HEK293 (cell line): Measurements from ENCODE around the gene FAM89B.

Experiments
- CTCF ChIA-PET: fragments of 350-600 bp; formaldehyde crosslinking; extraction: SDS; loops from one replicate; lab custom pipeline; 2021; ENCODE audit warnings: antibody characterized with exemption; lab: Yijun Ruan, JAX
- POLR2A ChIA-PET: fragments of 300-600 bp; formaldehyde crosslinking; extraction: SDS; loops from one replicate; lab custom pipeline; 2020; ENCODE audit warnings: antibody characterized with exemption, inconsistent platforms; lab: Yijun Ruan, JAX
- H3K27ac ChIP-seq: fragments of 200-500 bp; sonication (Bioruptor generic); 2 replicates; pipeline ENCODE4 v1.5.1; 2014; ENCODE audit warnings: low read depth, low read length, control low read depth, inconsistent platforms; ENCODE audit errors: extremely low read depth
- H3K36me3 ChIP-seq, 2 experiments: fragments of 200-500 bp in 1 of 2; sonication (Bioruptor generic) in 1 of 2; 1 replicate in 1 of 2; 2 replicates in 1 of 2; pipeline ENCODE4 v1.5.1; 2014 to 2017; ENCODE audit warnings: inconsistent platforms in 2 of 2, low read length in 2 of 2; ENCODE audit not compliant: control insufficient read depth in 2 of 2, insufficient read depth in 1 of 2
- H3K4me1 ChIP-seq: fragments of 200-500 bp; sonication (Bioruptor generic); 2 replicates; pipeline ENCODE4 v1.5.1; 2014; ENCODE audit warnings: mild to moderate bottlenecking, low read length, inconsistent platforms; ENCODE audit not compliant: control insufficient read depth, insufficient read depth
- H3K4me3 ChIP-seq: 2 replicates; pipeline ENCODE4 v1.5.1; 2011; ENCODE audit warnings: low read depth, mild to moderate bottlenecking, control low read depth, low read length, moderate library complexity
- H3K9me3 ChIP-seq: fragments of 200-500 bp; sonication (Bioruptor generic); 2 replicates; pipeline ENCODE4 v1.5.1; 2014; ENCODE audit warnings: low read depth, low read length, inconsistent platforms; ENCODE audit not compliant: control insufficient read depth, insufficient read depth
- GLI4 ChIP-seq: fragments of 450-650 bp; formaldehyde crosslinking; IDR thresholded peaks from 2 replicates; pipeline ENCODE4 v1.5.1; 2016; ENCODE audit warnings: missing biosample characterization, missing genetic modification characterization
- HOXA7 ChIP-seq: sonication (generic); formaldehyde crosslinking; IDR thresholded peaks from 2 replicates; pipeline ENCODE4 v1.8.1; 2022; ENCODE audit warnings: missing genetic modification reagents, borderline replicate concordance
- HOXC10 ChIP-seq: sonication (generic); formaldehyde crosslinking; IDR thresholded peaks from 2 replicates; pipeline ENCODE4 v1.8.1; 2023; ENCODE audit warnings: mild to moderate bottlenecking, missing genetic modification reagents
- IKZF3 ChIP-seq: fragments of 450-650 bp; IDR thresholded peaks from 2 replicates; pipeline ENCODE4 v1.5.0; 2018; ENCODE audit warnings: missing biosample characterization, mild to moderate bottlenecking, missing genetic modification characterization, moderate library complexity
- KLF10 ChIP-seq: fragments of 450-650 bp; IDR thresholded peaks from 2 replicates; pipeline ENCODE4 v1.5.1; 2018; ENCODE audit warnings: missing biosample characterization, mild to moderate bottlenecking, missing genetic modification characterization
- ZBTB20 ChIP-seq: fragments of 450-650 bp; formaldehyde crosslinking; IDR thresholded peaks from 2 replicates; pipeline ENCODE4 v1.5.1; 2016; ENCODE audit warnings: missing biosample characterization, missing genetic modification characterization
- ZEB2 ChIP-seq: fragments of 450-650 bp; formaldehyde crosslinking; IDR thresholded peaks from 2 replicates; pipeline ENCODE4 v1.5.1; 2016; ENCODE audit warnings: missing biosample characterization, missing genetic modification characterization
- ZNF2 ChIP-seq: fragments of 450-650 bp; formaldehyde crosslinking; IDR thresholded peaks from 2 replicates; pipeline ENCODE4 v1.5.1; 2016; ENCODE audit warnings: missing biosample characterization, missing genetic modification characterization
- ZNF324 ChIP-seq: fragments of 450-650 bp; formaldehyde crosslinking; IDR thresholded peaks from 2 replicates; pipeline ENCODE4 v1.5.1; 2016; ENCODE audit warnings: missing biosample characterization, missing genetic modification characterization
- ZNF404 ChIP-seq: fragments of 450-650 bp; formaldehyde crosslinking; IDR thresholded peaks from 2 replicates; pipeline ENCODE4 v1.5.1; 2017; ENCODE audit warnings: missing biosample characterization, missing genetic modification characterization
- ZNF501 ChIP-seq: fragments of 450-650 bp; formaldehyde crosslinking; IDR thresholded peaks from 2 replicates; pipeline ENCODE4 v1.5.1; 2016; ENCODE audit warnings: missing biosample characterization, missing genetic modification characterization
- ZNF571 ChIP-seq: fragments of 450-650 bp; formaldehyde crosslinking; IDR thresholded peaks from 2 replicates; pipeline ENCODE4 v1.5.0; 2017; ENCODE audit warnings: missing biosample characterization, missing genetic modification characterization
- ZNF654 ChIP-seq: fragments of 450-650 bp; formaldehyde crosslinking; IDR thresholded peaks from 2 replicates; pipeline ENCODE4 v1.5.1; 2016; ENCODE audit warnings: low read depth, missing biosample characterization, missing genetic modification characterization
- ZNF76 ChIP-seq: fragments of 450-650 bp; formaldehyde crosslinking; IDR thresholded peaks from 2 replicates; pipeline ENCODE4; 2016; ENCODE audit warnings: low read depth, missing biosample characterization, missing genetic modification characterization, borderline replicate concordance
- TF ChIP-seq, protein P1 (sequence below): fragments of 450-650 bp; formaldehyde crosslinking; conservative IDR thresholded peaks from 2 replicates; pipeline ENCODE4 v1.5.1; 2016; ENCODE audit warnings: low read depth, missing biosample characterization, missing genetic modification characterization
- TF ChIP-seq, protein P2 (sequence below): fragments of 450-650 bp; formaldehyde crosslinking; IDR thresholded peaks from 2 replicates; pipeline ENCODE4 v1.5.1; 2017; ENCODE audit warnings: missing biosample characterization, missing genetic modification characterization
- TF ChIP-seq, protein P3 (sequence below): fragments of 450-650 bp; formaldehyde crosslinking; IDR thresholded peaks from 2 replicates; pipeline ENCODE4 v1.5.1; 2016; ENCODE audit warnings: missing biosample characterization, missing genetic modification characterization, borderline replicate concordance
- TF ChIP-seq, protein P4 (sequence below): fragments of 450-650 bp; formaldehyde crosslinking; IDR thresholded peaks from 2 replicates; pipeline ENCODE4 v1.5.1; 2016; ENCODE audit warnings: missing biosample characterization, missing genetic modification characterization
- TF ChIP-seq, protein P5 (sequence below): fragments of 450-650 bp; formaldehyde crosslinking; IDR thresholded peaks from 2 replicates; pipeline ENCODE4 v1.5.1; 2017; ENCODE audit warnings: missing biosample characterization, mild to moderate bottlenecking, missing genetic modification characterization, moderate library complexity
- TF ChIP-seq, protein P6 (sequence below): IDR thresholded peaks from 2 replicates; pipeline ENCODE4 v1.6.1; 2011; ENCODE audit warnings: mild to moderate bottlenecking, low read depth, low read length, borderline replicate concordance

Gene FAM89B

DNA sequence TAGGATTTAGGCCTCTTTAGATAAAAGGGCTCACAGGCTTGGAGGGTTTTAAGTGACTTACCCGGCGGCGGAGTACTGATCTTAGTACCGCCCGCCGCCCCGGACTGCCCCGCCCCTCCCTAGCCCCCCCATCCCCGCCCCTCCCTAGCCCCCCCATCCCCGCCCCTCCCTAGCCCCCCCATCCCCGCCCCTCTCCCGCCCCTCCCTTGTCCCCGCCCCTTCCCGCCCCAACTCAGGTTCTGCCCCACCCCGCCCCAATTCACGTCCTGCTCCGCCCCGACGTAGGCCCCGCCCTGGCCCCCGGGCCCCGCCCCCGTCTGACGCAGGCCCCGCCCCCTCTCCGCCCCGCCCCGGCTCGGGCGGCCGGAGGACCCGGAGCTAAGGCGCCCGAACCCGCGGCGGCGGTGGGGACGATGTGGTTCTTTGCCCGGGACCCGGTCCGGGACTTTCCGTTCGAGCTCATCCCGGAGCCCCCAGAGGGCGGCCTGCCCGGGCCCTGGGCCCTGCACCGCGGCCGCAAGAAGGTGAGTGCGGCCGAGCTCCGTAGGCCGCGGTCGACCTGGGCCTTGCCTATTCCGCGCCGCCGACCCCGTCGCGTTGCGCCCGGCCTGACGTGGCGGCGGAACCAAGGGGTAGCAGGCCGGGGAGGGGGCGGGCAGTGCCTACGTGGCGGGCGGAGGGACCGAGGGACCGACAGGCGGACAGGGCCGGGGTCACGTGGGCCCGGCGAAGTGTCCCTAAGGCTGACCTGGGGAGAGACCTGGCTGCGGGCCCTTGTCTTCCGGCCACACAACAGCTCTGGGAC lies 47.4 kb upstream of the FAM89B start, which contains the start of gene SCYL1:
SCYL1 (plus strand) TSS at position 343 of the 805 bp plus-strand sequence; CDS start at position 414, 71 bp downstream.
- peak within 1 kb of the TSS; percentile 81 for H3K27ac ChIP-seq
- peaks cover 0 to 40% of the 10 kb centered on the region in 2 experiments; a peak in 1 of 3 replicates for H3K36me3 ChIP-seq
- no peaks in the 10 kb centered on the region for H3K9me3 ChIP-seq
- peak within 1 kb of the TSS; percentile 82 for H3K4me3 ChIP-seq
- ChIA-PET POLR2A (interaction anchor here (0.6 to 2.3 kb wide), 18 partner anchors 9 to 263 kb away, joined by 3 to 11 read pairs (median 4); partner anchors contain the start of genes FRMD8, MALAT1, MAP3K11 and NEAT1), CTCF (interaction anchor here (2.2 to 2.5 kb wide), 2 partner anchors 16 to 68 kb away, joined by 11 read pairs; no protein-coding TSS in a partner anchor)
- peaks cover 4% of the 10 kb centered on the region; the same call in 1 of the 2 replicates for H3K4me1 ChIP-seq
- TF ChIP-seq ZNF324 (tag by site-specific recombination) (0 out of 2 replicates have a peak, but pooled peaks have one; percentile 41), ZBTB20 (tag by site-specific recombination) (peak; percentile 24; the same call in 1 of the 2 replicates), ZNF501 (tag by site-specific recombination) (peak; percentile 35; the same call in 1 of the 2 replicates), HOXC10 (CRISPR knock-in tag) (no peak), ZEB2 (tag by site-specific recombination) (0 out of 2 replicates have a peak, but pooled peaks have one; percentile 20), ZNF571 (tag by site-specific recombination) (no peak), GLI4 (no peak), IKZF3 (tag by site-specific recombination) (no peak), HOXA7 (CRISPR knock-in tag) (no peak), ZNF654 (tag by site-specific recombination) (no peak), ZNF76 (0 out of 2 replicates have a peak, but pooled peaks have one; percentile 49), ZNF2 (tag by site-specific recombination) (peak; percentile 82), ZNF404 (tag by site-specific recombination) (no peak), KLF10 (tag by site-specific recombination) (peak; percentile 50; the same call in 1 of the 2 replicates)
- TF ChIP-seq, protein P1, sequence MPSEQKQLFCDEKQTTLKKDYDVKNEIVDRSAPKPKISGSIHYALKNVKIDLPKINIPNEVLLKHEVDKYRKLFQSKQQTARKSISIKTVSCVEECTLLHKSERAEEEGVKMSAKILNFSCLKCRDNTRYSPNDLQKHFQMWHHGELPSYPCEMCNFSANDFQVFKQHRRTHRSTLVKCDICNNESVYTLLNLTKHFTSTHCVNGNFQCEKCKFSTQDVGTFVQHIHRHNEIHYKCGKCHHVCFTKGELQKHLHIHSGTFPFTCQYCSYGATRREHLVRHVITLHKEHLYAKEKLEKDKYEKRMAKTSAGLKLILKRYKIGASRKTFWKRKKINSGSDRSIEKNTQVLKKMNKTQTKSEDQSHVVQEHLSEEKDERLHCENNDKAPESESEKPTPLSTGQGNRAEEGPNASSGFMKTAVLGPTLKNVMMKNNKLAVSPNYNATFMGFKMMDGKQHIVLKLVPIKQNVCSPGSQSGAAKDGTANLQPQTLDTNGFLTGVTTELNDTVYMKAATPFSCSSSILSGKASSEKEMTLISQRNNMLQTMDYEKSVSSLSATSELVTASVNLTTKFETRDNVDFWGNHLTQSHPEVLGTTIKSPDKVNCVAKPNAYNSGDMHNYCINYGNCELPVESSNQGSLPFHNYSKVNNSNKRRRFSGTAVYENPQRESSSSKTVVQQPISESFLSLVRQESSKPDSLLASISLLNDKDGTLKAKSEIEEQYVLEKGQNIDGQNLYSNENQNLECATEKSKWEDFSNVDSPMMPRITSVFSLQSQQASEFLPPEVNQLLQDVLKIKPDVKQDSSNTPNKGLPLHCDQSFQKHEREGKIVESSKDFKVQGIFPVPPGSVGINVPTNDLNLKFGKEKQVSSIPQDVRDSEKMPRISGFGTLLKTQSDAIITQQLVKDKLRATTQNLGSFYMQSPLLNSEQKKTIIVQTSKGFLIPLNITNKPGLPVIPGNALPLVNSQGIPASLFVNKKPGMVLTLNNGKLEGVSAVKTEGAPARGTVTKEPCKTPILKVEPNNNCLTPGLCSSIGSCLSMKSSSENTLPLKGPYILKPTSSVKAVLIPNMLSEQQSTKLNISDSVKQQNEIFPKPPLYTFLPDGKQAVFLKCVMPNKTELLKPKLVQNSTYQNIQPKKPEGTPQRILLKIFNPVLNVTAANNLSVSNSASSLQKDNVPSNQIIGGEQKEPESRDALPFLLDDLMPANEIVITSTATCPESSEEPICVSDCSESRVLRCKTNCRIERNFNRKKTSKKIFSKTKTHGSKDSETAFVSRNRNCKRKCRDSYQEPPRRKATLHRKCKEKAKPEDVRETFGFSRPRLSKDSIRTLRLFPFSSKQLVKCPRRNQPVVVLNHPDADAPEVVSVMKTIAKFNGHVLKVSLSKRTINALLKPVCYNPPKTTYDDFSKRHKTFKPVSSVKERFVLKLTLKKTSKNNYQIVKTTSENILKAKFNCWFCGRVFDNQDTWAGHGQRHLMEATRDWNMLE (tag by site-specific recombination), result no peak
- TF ChIP-seq, protein P2, sequence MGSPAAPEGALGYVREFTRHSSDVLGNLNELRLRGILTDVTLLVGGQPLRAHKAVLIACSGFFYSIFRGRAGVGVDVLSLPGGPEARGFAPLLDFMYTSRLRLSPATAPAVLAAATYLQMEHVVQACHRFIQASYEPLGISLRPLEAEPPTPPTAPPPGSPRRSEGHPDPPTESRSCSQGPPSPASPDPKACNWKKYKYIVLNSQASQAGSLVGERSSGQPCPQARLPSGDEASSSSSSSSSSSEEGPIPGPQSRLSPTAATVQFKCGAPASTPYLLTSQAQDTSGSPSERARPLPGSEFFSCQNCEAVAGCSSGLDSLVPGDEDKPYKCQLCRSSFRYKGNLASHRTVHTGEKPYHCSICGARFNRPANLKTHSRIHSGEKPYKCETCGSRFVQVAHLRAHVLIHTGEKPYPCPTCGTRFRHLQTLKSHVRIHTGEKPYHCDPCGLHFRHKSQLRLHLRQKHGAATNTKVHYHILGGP, result no peak
- TF ChIP-seq, protein P3, sequence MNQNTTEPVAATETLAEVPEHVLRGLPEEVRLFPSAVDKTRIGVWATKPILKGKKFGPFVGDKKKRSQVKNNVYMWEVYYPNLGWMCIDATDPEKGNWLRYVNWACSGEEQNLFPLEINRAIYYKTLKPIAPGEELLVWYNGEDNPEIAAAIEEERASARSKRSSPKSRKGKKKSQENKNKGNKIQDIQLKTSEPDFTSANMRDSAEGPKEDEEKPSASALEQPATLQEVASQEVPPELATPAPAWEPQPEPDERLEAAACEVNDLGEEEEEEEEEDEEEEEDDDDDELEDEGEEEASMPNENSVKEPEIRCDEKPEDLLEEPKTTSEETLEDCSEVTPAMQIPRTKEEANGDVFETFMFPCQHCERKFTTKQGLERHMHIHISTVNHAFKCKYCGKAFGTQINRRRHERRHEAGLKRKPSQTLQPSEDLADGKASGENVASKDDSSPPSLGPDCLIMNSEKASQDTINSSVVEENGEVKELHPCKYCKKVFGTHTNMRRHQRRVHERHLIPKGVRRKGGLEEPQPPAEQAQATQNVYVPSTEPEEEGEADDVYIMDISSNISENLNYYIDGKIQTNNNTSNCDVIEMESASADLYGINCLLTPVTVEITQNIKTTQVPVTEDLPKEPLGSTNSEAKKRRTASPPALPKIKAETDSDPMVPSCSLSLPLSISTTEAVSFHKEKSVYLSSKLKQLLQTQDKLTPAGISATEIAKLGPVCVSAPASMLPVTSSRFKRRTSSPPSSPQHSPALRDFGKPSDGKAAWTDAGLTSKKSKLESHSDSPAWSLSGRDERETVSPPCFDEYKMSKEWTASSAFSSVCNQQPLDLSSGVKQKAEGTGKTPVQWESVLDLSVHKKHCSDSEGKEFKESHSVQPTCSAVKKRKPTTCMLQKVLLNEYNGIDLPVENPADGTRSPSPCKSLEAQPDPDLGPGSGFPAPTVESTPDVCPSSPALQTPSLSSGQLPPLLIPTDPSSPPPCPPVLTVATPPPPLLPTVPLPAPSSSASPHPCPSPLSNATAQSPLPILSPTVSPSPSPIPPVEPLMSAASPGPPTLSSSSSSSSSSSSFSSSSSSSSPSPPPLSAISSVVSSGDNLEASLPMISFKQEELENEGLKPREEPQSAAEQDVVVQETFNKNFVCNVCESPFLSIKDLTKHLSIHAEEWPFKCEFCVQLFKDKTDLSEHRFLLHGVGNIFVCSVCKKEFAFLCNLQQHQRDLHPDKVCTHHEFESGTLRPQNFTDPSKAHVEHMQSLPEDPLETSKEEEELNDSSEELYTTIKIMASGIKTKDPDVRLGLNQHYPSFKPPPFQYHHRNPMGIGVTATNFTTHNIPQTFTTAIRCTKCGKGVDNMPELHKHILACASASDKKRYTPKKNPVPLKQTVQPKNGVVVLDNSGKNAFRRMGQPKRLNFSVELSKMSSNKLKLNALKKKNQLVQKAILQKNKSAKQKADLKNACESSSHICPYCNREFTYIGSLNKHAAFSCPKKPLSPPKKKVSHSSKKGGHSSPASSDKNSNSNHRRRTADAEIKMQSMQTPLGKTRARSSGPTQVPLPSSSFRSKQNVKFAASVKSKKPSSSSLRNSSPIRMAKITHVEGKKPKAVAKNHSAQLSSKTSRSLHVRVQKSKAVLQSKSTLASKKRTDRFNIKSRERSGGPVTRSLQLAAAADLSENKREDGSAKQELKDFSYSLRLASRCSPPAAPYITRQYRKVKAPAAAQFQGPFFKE (tag by site-specific recombination), result no peak
- TF ChIP-seq, protein P4, sequence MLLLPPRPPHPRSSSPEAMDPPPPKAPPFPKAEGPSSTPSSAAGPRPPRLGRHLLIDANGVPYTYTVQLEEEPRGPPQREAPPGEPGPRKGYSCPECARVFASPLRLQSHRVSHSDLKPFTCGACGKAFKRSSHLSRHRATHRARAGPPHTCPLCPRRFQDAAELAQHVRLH (tag by site-specific recombination), result no peak
- TF ChIP-seq, protein P5, sequence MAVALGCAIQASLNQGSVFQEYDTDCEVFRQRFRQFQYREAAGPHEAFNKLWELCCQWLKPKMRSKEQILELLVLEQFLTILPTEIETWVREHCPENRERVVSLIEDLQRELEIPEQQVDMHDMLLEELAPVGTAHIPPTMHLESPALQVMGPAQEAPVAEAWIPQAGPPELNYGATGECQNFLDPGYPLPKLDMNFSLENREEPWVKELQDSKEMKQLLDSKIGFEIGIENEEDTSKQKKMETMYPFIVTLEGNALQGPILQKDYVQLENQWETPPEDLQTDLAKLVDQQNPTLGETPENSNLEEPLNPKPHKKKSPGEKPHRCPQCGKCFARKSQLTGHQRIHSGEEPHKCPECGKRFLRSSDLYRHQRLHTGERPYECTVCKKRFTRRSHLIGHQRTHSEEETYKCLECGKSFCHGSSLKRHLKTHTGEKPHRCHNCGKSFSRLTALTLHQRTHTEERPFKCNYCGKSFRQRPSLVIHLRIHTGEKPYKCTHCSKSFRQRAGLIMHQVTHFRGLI (tag by site-specific recombination), result 0 out of 2 replicates have a peak, but pooled peaks have one; percentile 36
- TF ChIP-seq, protein P6, sequence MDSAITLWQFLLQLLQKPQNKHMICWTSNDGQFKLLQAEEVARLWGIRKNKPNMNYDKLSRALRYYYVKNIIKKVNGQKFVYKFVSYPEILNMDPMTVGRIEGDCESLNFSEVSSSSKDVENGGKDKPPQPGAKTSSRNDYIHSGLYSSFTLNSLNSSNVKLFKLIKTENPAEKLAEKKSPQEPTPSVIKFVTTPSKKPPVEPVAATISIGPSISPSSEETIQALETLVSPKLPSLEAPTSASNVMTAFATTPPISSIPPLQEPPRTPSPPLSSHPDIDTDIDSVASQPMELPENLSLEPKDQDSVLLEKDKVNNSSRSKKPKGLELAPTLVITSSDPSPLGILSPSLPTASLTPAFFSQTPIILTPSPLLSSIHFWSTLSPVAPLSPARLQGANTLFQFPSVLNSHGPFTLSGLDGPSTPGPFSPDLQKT, result no peak
